Mesendoderm (in vitro differentiated cells): ENCODE data around the gene SNX11.

ENCODE experiments used
- DNase-seq: peaks from one replicate; pipeline ENCODE4 v3.0.0; 2013
- H2AK5ac ChIP-seq: 2 replicates; pipeline ENCODE4 v1.6.1; 2013; ENCODE audit warnings: low read length, inconsistent platforms
- H2BK120ac ChIP-seq: 2 replicates; pipeline ENCODE4 v1.6.1; 2013; ENCODE audit warnings: low read depth, mild to moderate bottlenecking, low read length, moderate library complexity, mixed read lengths
- H2BK15ac ChIP-seq: replicated peaks from 2 replicates; pipeline ENCODE4 v1.6.1; 2013; ENCODE audit warnings: low read depth, mild to moderate bottlenecking, moderate library complexity
- H2BK5ac ChIP-seq: 2 replicates; pipeline ENCODE4 v1.6.1; 2013; ENCODE audit warnings: low read length, inconsistent platforms
- H3K18ac ChIP-seq: 2 replicates; pipeline ENCODE4 v1.6.1; 2013; ENCODE audit warnings: mild to moderate bottlenecking, low read length, mixed read lengths
- H3K23ac ChIP-seq: one replicate; pipeline ENCODE4 v1.6.1; 2013; ENCODE audit warnings: low read length
- H3K27ac ChIP-seq: 2 replicates; pipeline ENCODE4 v1.5.1; 2013; ENCODE audit warnings: low read depth, mild to moderate bottlenecking, inconsistent platforms, low read length, moderate library complexity
- H3K27me3 ChIP-seq: 2 replicates; pipeline ENCODE4 v1.6.1; 2013; ENCODE audit warnings: low read length, control low read depth, mild to moderate bottlenecking, inconsistent platforms; ENCODE audit not compliant: insufficient read depth, poor library complexity
- H3K36me3 ChIP-seq: 2 replicates; pipeline ENCODE4 v1.6.1; 2013; ENCODE audit warnings: low read length, inconsistent platforms; ENCODE audit not compliant: control insufficient read depth, insufficient read depth
- H3K4ac ChIP-seq: one replicate; pipeline ENCODE4 v1.6.1; 2013; ENCODE audit warnings: low read depth, mild to moderate bottlenecking, low read length, moderate library complexity
- H3K4me1 ChIP-seq: 2 replicates; pipeline ENCODE4 v1.6.1; 2013; ENCODE audit warnings: low read depth, low read length, inconsistent platforms; ENCODE audit not compliant: control insufficient read depth
- H3K4me2 ChIP-seq: 2 replicates; pipeline ENCODE4 v1.6.1; 2013; ENCODE audit warnings: low read length
- H3K4me3 ChIP-seq: 2 replicates; pipeline ENCODE4 v1.5.1; 2013; ENCODE audit warnings: mild to moderate bottlenecking, low read length
- H3K56ac ChIP-seq: one replicate; pipeline ENCODE4 v1.6.1; 2013; ENCODE audit warnings: low read length
- H3K79me1 ChIP-seq: 2 replicates; pipeline ENCODE4 v1.6.1; 2013; ENCODE audit warnings: low read length, inconsistent platforms
- H3K79me2 ChIP-seq: 2 replicates; pipeline ENCODE4 v1.6.1; 2013; ENCODE audit warnings: mild to moderate bottlenecking, low read length; ENCODE audit not compliant: control insufficient read depth, insufficient read depth
- H3K9ac ChIP-seq: 2 replicates; pipeline ENCODE4 v1.6.1; 2013; ENCODE audit warnings: low read length, inconsistent platforms
- H4K5ac ChIP-seq: one replicate; pipeline ENCODE4 v1.6.1; 2013; ENCODE audit warnings: low read length
- H4K8ac ChIP-seq: one replicate; pipeline ENCODE4 v1.6.1; 2013; ENCODE audit warnings: low read depth, mild to moderate bottlenecking, control low read depth, low read length, moderate library complexity
- WGBS: extraction: QIAGEN DNeasy Blood & Tissue Kit; methylation state at CpG from one replicate; pipeline ENCODE4 v1.1.7; 2013; ENCODE audit warnings: low lambda C conversion rate, missing lambda C conversion rate; ENCODE audit not compliant: insufficient coverage; ENCODE audit errors: extremely low coverage; 5-methylcytosine and 5-hydroxymethylcytosine counted together

SNX11 gene

GRCh38 chr17:48123776-48124388 lies 16.3 kb downstream of the SNX11 start:
- Histone ChIP-seq H3K4me3 (no peak overlapping the region), H3K36me3 (peaks cover 2% of the 10 kb centered on the region), H3K27ac (no peak overlapping the region), H2AK5ac (no peak overlapping the region), H3K18ac (no peak overlapping the region), H3K23ac (no peak overlapping the region), H2BK120ac (no peak overlapping the region), H3K9ac (no peak overlapping the region), H4K5ac (no peak overlapping the region), H3K4me1 (no peaks in the 10 kb centered on the region), H4K8ac (no peak overlapping the region), H2BK15ac (no peak overlapping the region), H3K4me2 (no peak overlapping the region), H3K56ac (no peak overlapping the region), H3K79me2 (no peaks in the 10 kb centered on the region), H3K4ac (no peak overlapping the region), H2BK5ac (no peak overlapping the region), H3K27me3 (no peaks in the 10 kb centered on the region), H3K79me1 (no peaks in the 10 kb centered on the region)
- WGBS: no CpG with 5 or more reads among the region's 4 CpGs
- DNase-seq: no peak

DNA sequence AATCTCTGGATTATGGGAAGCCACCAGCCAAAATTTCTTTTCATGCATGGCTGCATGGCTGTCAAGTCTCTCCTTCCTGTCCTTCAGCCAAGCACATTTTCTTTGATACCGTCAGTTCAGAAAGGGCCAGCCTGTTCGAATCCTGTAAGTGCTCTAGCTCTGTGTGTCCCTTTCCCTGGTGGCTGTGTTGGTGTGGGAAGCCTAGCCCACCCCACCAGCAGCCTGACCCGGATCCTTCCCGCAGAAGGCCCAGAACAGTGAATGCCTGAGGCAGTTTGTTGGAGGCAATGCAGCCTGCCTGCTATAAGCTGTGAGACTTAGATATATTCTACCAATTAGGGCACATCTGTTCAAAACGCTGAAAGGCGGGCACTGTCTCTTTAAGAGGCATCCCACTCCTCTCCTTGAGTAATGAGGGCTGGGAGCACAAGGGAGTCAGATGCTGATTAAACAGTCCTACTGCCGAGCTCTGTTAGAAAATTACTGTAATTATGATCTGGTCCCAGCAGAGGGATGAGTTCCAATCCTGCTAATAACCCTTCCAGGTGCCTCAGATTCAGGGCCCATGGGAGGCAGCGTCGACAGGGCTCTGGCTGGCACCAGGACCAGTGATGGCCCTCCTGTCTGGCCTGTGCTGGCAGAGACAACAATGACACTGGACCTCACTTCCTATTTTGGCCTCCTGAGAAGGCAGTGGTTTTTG lies 18.4 kb downstream of the SNX11 start:
- Histone ChIP-seq H3K4me1 (no peaks in the 10 kb centered on the region), H3K27me3 (no peaks in the 10 kb centered on the region), H3K18ac (no peak overlapping the region), H3K9ac (no peak overlapping the region), H2BK5ac (no peak overlapping the region), H2AK5ac (no peak overlapping the region), H3K79me2 (no peaks in the 10 kb centered on the region), H4K5ac (no peak overlapping the region), H3K23ac (no peak overlapping the region), H3K56ac (no peak overlapping the region), H2BK15ac (no peak overlapping the region), H4K8ac (no peak overlapping the region), H3K4ac (no peak overlapping the region), H3K36me3 (no peaks in the 10 kb centered on the region), H3K27ac (no peak overlapping the region), H2BK120ac (no peak overlapping the region), H3K79me1 (no peaks in the 10 kb centered on the region), H3K4me2 (no peak overlapping the region), H3K4me3 (no peak overlapping the region)
- no peak for DNase-seq
- WGBS: no CpG with 5 or more reads among the region's 9 CpGs

DNA sequence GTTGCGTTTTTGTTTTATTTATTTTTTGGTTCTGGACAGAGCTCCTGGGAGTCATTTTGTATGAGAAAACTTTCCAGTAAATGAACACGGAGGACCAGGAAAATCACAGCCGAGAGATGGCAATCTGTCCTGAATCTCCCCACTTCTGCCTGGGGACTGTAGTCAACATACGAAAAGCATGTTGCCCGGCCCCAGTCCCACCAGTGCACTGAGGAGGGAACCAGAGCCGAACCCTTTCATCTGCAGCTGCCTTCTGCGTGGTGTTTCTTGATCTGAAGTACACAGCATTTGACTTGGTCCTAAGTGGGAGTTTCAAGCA lies 18.9 kb downstream of the SNX11 start:
- Histone ChIP-seq H3K23ac (no peak overlapping the region), H4K5ac (no peak overlapping the region), H3K79me1 (no peaks in the 10 kb centered on the region), H3K4ac (no peak overlapping the region), H3K4me1 (no peaks in the 10 kb centered on the region), H3K36me3 (no peaks in the 10 kb centered on the region), H3K27ac (no peak overlapping the region), H3K79me2 (no peaks in the 10 kb centered on the region), H3K18ac (no peak overlapping the region), H3K9ac (no peak overlapping the region), H3K4me3 (no peak overlapping the region), H4K8ac (no peak overlapping the region), H3K4me2 (no peak overlapping the region), H2BK5ac (no peak overlapping the region), H2BK120ac (no peak overlapping the region), H2BK15ac (no peak overlapping the region), H3K56ac (no peak overlapping the region), H3K27me3 (no peaks in the 10 kb centered on the region), H2AK5ac (no peak overlapping the region)
- DNase-seq: no peak
- WGBS: no CpG with 5 or more reads among the region's 7 CpGs

GRCh38 chr17:48127371-48128051 lies 19.9 kb downstream of the SNX11 start:
- Histone ChIP-seq H3K79me1 (no peaks in the 10 kb centered on the region), H3K36me3 (no peaks in the 10 kb centered on the region), H2BK120ac (no peak overlapping the region), H3K27me3 (no peaks in the 10 kb centered on the region), H3K4me2 (no peak overlapping the region), H3K9ac (no peak overlapping the region), H2BK15ac (no peak overlapping the region), H3K56ac (no peak overlapping the region), H3K4me3 (no peak overlapping the region), H2BK5ac (no peak overlapping the region), H4K8ac (no peak overlapping the region), H3K23ac (no peak overlapping the region), H2AK5ac (no peak overlapping the region), H3K4me1 (no peaks in the 10 kb centered on the region), H3K79me2 (no peaks in the 10 kb centered on the region), H4K5ac (no peak overlapping the region), H3K18ac (no peak overlapping the region), H3K27ac (no peak overlapping the region), H3K4ac (no peak overlapping the region)
- peak; percentile 34 for DNase-seq
- no CpG with 5 or more reads among the region's 9 CpGs for whole genome bisulfite sequencing

DNA sequence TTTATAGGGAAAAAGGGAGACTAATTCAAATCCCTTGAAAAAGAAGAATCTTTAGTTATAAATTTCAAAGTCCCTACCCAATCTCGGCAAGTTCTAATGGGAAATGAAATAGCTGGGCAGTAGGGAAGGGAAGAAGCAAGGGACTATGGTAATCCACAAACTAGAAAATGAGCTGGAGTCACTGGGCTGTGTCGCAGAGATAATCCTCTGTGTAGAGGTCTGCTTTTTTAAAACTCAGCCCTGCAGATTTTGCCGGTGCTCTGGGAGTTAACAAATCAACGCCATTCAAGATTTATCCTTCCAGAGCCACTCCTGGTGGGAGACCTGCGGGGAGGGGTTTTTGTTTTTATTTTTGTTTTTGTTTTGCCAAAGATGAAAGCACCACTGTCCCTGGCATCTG lies 20.8 kb downstream of the SNX11 start:
- Histone ChIP-seq H3K79me1 (no peaks in the 10 kb centered on the region), H3K4me3 (no peak overlapping the region), H3K79me2 (no peaks in the 10 kb centered on the region), H3K27ac (no peak overlapping the region), H2BK5ac (no peak overlapping the region), H3K56ac (no peak overlapping the region), H3K4ac (no peak overlapping the region), H2BK15ac (no peak overlapping the region), H2BK120ac (no peak overlapping the region), H3K4me2 (no peak overlapping the region), H2AK5ac (no peak overlapping the region), H3K18ac (no peak overlapping the region), H3K36me3 (no peaks in the 10 kb centered on the region), H4K5ac (no peak overlapping the region), H3K27me3 (no peaks in the 10 kb centered on the region), H3K4me1 (no peaks in the 10 kb centered on the region), H4K8ac (no peak overlapping the region), H3K9ac (no peak overlapping the region), H3K23ac (no peak overlapping the region)
- WGBS: no CpG with 5 or more reads among the region's 5 CpGs
- DNase-seq: no peak
